ENCODE data around the gene FBXL14.
"Not testable (repeated sequence)": the region's sequence is repeated elsewhere in the genome, so short reads cannot be mapped to it uniquely, and the experiment has no call there.

The FBXL14 gene

GRCh38 chr12:1619159-1619558, 24.8 kb upstream of the FBXL14 start:
- no peak for DNase-seq

GRCh38 chr12:1618489-1618888, 24.1 kb upstream of the FBXL14 start:
- no peak for DNase-seq

- DNase-seq: no peak
Measured at GRCh38 chr12:1616233-1617066, 22.1 kb upstream of the FBXL14 start.

- DNase-seq: no peak
Measured at GRCh38 chr12:1614360-1614759, 20.0 kb upstream of the FBXL14 start.

- no peak for DNase-seq
Measured at GRCh38 chr12:1613860-1614259, 19.5 kb upstream of the FBXL14 start.

GRCh38 chr12:1611803-1612572, 17.6 kb upstream of the FBXL14 start:
- DNase-seq: no peak

- no peak for DNase-seq
Measured at GRCh38 chr12:1610072-1610643, 15.8 kb upstream of the FBXL14 start.

- no peak for DNase-seq
Measured at GRCh38 chr12:1608713-1609119, 14.3 kb upstream of the FBXL14 start.

- no peak for DNase-seq
Measured at GRCh38 chr12:1607940-1608712, 13.7 kb upstream of the FBXL14 start.

GRCh38 chr12:1606021-1606622, 11.7 kb upstream of the FBXL14 start:
- DNase-seq: peak; percentile 68

- DNase-seq: peak; percentile 80
Measured at GRCh38 chr12:1605129-1606020, 11.0 kb upstream of the FBXL14 start.

- no peak for DNase-seq
Measured at GRCh38 chr12:1604464-1604863, 10.1 kb upstream of the FBXL14 start.

- no peak for DNase-seq
Measured at GRCh38 chr12:1603269-1603993, 9.1 kb upstream of the FBXL14 start.

GRCh38 chr12:1602706-1603105, 8.3 kb upstream of the FBXL14 start:
- DNase-seq: not testable (repeated sequence)

- DNase-seq: no peak
Measured at GRCh38 chr12:1598757-1599156, 4.4 kb upstream of the FBXL14 start.

- DNase-seq: no peak
Measured at GRCh38 chr12:1595690-1596347, 1.4 kb upstream of the FBXL14 start.

GRCh38 chr12:1595026-1595561, 713 bp upstream of the FBXL14 start:
- peak; percentile 71 for DNase-seq

- DNase-seq: no peak
Measured at GRCh38 chr12:1594006-1594260, 448 bp downstream of the FBXL14 start.

- DNase-seq: peak; percentile 36
Measured at GRCh38 chr12:1593174-1594005, 991 bp downstream of the FBXL14 start.

Measured in midbrain (tissue), 1 donor.